Measurements from ENCODE around the gene RAMAC. TPM values are rescaled to one million over a fixed set of nuclear protein-coding genes. Genes with fewer than 3 reads are reported as not detected.

RAMAC gene
- total RNA-seq, 1 donor from 2014 or later = 12.3 TPM

GRCh38 chr15:82958638-82959037 is 27.4 kb upstream of the RAMAC start:
- Histone ChIP-seq H3K27ac (no peak overlapping the region), H3K4me1 (no peaks in the 10 kb centered on the region), H3K27me3 (no peaks in the 10 kb centered on the region), H3K4me3 (no peak overlapping the region), H3K9me3 (no peaks in the 10 kb centered on the region), H3K36me3 (no peaks in the 10 kb centered on the region)
- intact Hi-C loops (cut with DNase I) = no loop called here
- DNase-seq (ENCODE audit: extremely low spot score in 2 of 2) = no peak
- TF ChIP-seq POLR2AphosphoS5 (IDR thresholded peaks at IDR 0.05; ENCODE audit: insufficient read depth in 1 of 2, low read depth in 1 of 2) (no peak), POLR2A (IDR thresholded peaks at IDR 0.05) (no peak), CTCF (IDR thresholded peaks at IDR 0.05) (no peak)

GRCh38 chr15:82959423-82959822 is 26.6 kb upstream of the RAMAC start:
- intact Hi-C loops (cut with DNase I) = no loop called here
- no peak for DNase-seq (ENCODE audit: extremely low spot score in 2 of 2)
- H3K9me3 ChIP-seq = no peaks in the 10 kb centered on the region
- no peaks in the 10 kb centered on the region for H3K4me1 ChIP-seq
- no peak overlapping the region for H3K4me3 ChIP-seq
- H3K27ac ChIP-seq = no peak overlapping the region
- no peaks in the 10 kb centered on the region for H3K36me3 ChIP-seq
- no peaks in the 10 kb centered on the region for H3K27me3 ChIP-seq
- no peak for TF ChIP-seq POLR2A (IDR thresholded peaks at IDR 0.05)
- TF ChIP-seq POLR2AphosphoS5 (IDR thresholded peaks at IDR 0.05; ENCODE audit: insufficient read depth in 1 of 2, low read depth in 1 of 2) = no peak
- no peak for TF ChIP-seq CTCF (IDR thresholded peaks at IDR 0.05)

- H3K27me3 ChIP-seq = no peaks in the 10 kb centered on the region
- no peak overlapping the region for H3K27ac ChIP-seq
- H3K4me3 ChIP-seq = no peak overlapping the region
- H3K4me1 ChIP-seq = no peaks in the 10 kb centered on the region
- TF ChIP-seq POLR2A (IDR thresholded peaks at IDR 0.05) (no peak), CTCF (IDR thresholded peaks at IDR 0.05) (no peak), POLR2AphosphoS5 (IDR thresholded peaks at IDR 0.05; ENCODE audit: insufficient read depth in 1 of 2, low read depth in 1 of 2) (no peak)
- H3K9me3 ChIP-seq = no peaks in the 10 kb centered on the region
- H3K36me3 ChIP-seq = no peaks in the 10 kb centered on the region
- DNase-seq (ENCODE audit: extremely low spot score in 2 of 2) = no peak
- intact Hi-C loops (cut with DNase I) = no loop called here
Observed at GRCh38 chr15:82960766-82961165, 25.2 kb upstream of the RAMAC start.

- H3K9me3 ChIP-seq = no peaks in the 10 kb centered on the region
- no peaks in the 10 kb centered on the region for H3K4me1 ChIP-seq
- TF ChIP-seq CTCF (IDR thresholded peaks at IDR 0.05) = no peak
- no peak for TF ChIP-seq POLR2AphosphoS5 (IDR thresholded peaks at IDR 0.05; ENCODE audit: insufficient read depth in 1 of 2, low read depth in 1 of 2)
- TF ChIP-seq POLR2A (IDR thresholded peaks at IDR 0.05) = no peak
- H3K27me3 ChIP-seq = no peaks in the 10 kb centered on the region
- H3K27ac ChIP-seq = no peak overlapping the region
- H3K36me3 ChIP-seq = no peaks in the 10 kb centered on the region
- no peak for DNase-seq (ENCODE audit: extremely low spot score in 2 of 2)
- intact Hi-C loops (cut with DNase I) = no loop called here
- no peak overlapping the region for H3K4me3 ChIP-seq
Observed at GRCh38 chr15:82963471-82964341, 22.3 kb upstream of the RAMAC start.

GRCh38 chr15:82964890-82965289 is 21.1 kb upstream of the RAMAC start:
- no peak for DNase-seq (ENCODE audit: extremely low spot score in 2 of 2)
- Histone ChIP-seq H3K27me3 (no peaks in the 10 kb centered on the region), H3K9me3 (no peaks in the 10 kb centered on the region), H3K4me1 (no peaks in the 10 kb centered on the region), H3K27ac (no peak overlapping the region), H3K36me3 (no peaks in the 10 kb centered on the region), H3K4me3 (no peak overlapping the region)
- intact Hi-C loops (cut with DNase I) = no loop called here
- no peak for TF ChIP-seq POLR2AphosphoS5 (IDR thresholded peaks at IDR 0.05; ENCODE audit: insufficient read depth in 1 of 2, low read depth in 1 of 2)
- no peak for TF ChIP-seq POLR2A (IDR thresholded peaks at IDR 0.05)
- TF ChIP-seq CTCF (IDR thresholded peaks at IDR 0.05) = no peak

Measured in vagina (tissue), 2 donors.